ENCODE results near the gene PTPRT.
A peak's percentile ranks its signal among the peaks of the same experiment; 100 is the strongest.
"Not testable (repeated sequence)": the region's sequence is repeated elsewhere in the genome, so short reads cannot be mapped to it uniquely, and the experiment has no call there.

The PTPRT gene

GRCh38 chr20:43187476-43188233 is 2.1 kb downstream of the PTPRT start:
- DNase-seq (ENCODE audit: low spot score) = peak; percentile 34

GRCh38 chr20:43186312-43186711 is 3.4 kb downstream of the PTPRT start:
- no peak for DNase-seq (ENCODE audit: low spot score)

GRCh38 chr20:43185901-43186300 is 3.8 kb downstream of the PTPRT start:
- DNase-seq (ENCODE audit: low spot score) = no peak

- no peak for DNase-seq (ENCODE audit: low spot score)
Measured at GRCh38 chr20:43183536-43184070, 6.1 kb downstream of the PTPRT start.

GRCh38 chr20:43178080-43178479 is 11.6 kb downstream of the PTPRT start:
- no peak for DNase-seq (ENCODE audit: low spot score)

- no peak for DNase-seq (ENCODE audit: low spot score)
Measured at GRCh38 chr20:43176726-43177125, 13.0 kb downstream of the PTPRT start.

GRCh38 chr20:43171930-43172329 is 17.8 kb downstream of the PTPRT start:
- no peak for DNase-seq (ENCODE audit: low spot score)

- DNase-seq (ENCODE audit: low spot score) = no peak
Measured at GRCh38 chr20:43170771-43171170, 18.9 kb downstream of the PTPRT start.

GRCh38 chr20:43167615-43168014 is 22.1 kb downstream of the PTPRT start:
- no peak for DNase-seq (ENCODE audit: low spot score)

GRCh38 chr20:43167021-43167420 is 22.7 kb downstream of the PTPRT start:
- DNase-seq (ENCODE audit: low spot score) = no peak

- DNase-seq (ENCODE audit: low spot score) = no peak
Measured at GRCh38 chr20:43165611-43166010, 24.1 kb downstream of the PTPRT start.

GRCh38 chr20:43164736-43165135 is 25.0 kb downstream of the PTPRT start:
- DNase-seq (ENCODE audit: low spot score) = not testable (repeated sequence)

- no peak for DNase-seq (ENCODE audit: low spot score)
Measured at GRCh38 chr20:43161716-43162115, 28.0 kb downstream of the PTPRT start.

- no peak for DNase-seq (ENCODE audit: low spot score)
Measured at GRCh38 chr20:43160941-43161340, 28.8 kb downstream of the PTPRT start.

GRCh38 chr20:43159994-43160393 is 29.7 kb downstream of the PTPRT start:
- no peak for DNase-seq (ENCODE audit: low spot score)

GRCh38 chr20:43155366-43156100 is 34.2 kb downstream of the PTPRT start:
- no peak for DNase-seq (ENCODE audit: low spot score)

GRCh38 chr20:43151901-43152300 is 37.8 kb downstream of the PTPRT start:
- DNase-seq (ENCODE audit: low spot score) = no peak

- DNase-seq (ENCODE audit: low spot score) = no peak
Measured at GRCh38 chr20:43151256-43151655, 38.5 kb downstream of the PTPRT start.

GRCh38 chr20:43140726-43141125 is 49.0 kb downstream of the PTPRT start:
- no peak for DNase-seq (ENCODE audit: low spot score)

- DNase-seq (ENCODE audit: low spot score) = no peak
Measured at GRCh38 chr20:43138061-43138770, 51.5 kb downstream of the PTPRT start.

GRCh38 chr20:43137160-43137559 is 52.5 kb downstream of the PTPRT start:
- no peak for DNase-seq (ENCODE audit: low spot score)

GRCh38 chr20:43124241-43124640 is 65.5 kb downstream of the PTPRT start:
- no peak for DNase-seq (ENCODE audit: low spot score)

- no peak for DNase-seq (ENCODE audit: low spot score)
Measured at GRCh38 chr20:43123180-43123579, 66.5 kb downstream of the PTPRT start.

Measured in hematopoietic multipotent progenitor cell treated with erythropoietin and hydrocortisone succinate and interleukin-3 and kit ligand, for 17 days (in vitro differentiated cells).